Left renal cortex interstitium (tissue), 4 donors: ENCODE results near the gene RBM24. TPM values are rescaled to one million over a fixed set of nuclear protein-coding genes. Genes with fewer than 3 reads are reported as not detected.

Experiments
- DNase-seq, 4 donors: peaks; one replicate each; pipeline ENCODE4 v3.0.0-alpha.2; 2013; ENCODE audit warnings: low read depth in 4 of 4, low spot score in 2 of 4, missing footprints in 1 of 4
- polyA plus RNA-seq, 4 donors: library from polyadenylated mRNA; unstranded; fragments of 120-200 nt; gene quantifications; one replicate each; pipeline ENCODE4 v1.2.1, GENCODE V29; 2013; ENCODE audit not compliant: insufficient read length in 4 of 4

The RBM24 gene
- polyA plus RNA-seq, 4 donors, result 0.81 to 1.9 (median 1.5) TPM

DNA sequence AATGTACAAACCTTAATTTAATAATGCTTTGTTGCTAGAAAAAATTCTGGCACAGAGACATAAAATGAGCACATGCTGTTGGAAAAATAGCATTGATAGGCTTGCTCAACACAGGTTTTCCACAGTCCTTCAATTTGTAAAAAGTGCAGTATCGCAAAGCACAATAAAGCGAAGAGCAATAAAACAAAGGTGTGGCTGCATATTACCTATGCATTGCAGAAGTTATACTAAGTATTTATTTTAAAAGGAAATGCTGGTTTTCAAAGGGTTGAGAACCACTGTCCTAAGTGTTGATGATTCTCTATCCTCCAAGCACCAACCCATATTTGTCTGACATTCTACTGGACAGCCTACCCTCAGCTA, 58.1 kb downstream of the RBM24 start:
- DNase-seq, result no peak

DNA sequence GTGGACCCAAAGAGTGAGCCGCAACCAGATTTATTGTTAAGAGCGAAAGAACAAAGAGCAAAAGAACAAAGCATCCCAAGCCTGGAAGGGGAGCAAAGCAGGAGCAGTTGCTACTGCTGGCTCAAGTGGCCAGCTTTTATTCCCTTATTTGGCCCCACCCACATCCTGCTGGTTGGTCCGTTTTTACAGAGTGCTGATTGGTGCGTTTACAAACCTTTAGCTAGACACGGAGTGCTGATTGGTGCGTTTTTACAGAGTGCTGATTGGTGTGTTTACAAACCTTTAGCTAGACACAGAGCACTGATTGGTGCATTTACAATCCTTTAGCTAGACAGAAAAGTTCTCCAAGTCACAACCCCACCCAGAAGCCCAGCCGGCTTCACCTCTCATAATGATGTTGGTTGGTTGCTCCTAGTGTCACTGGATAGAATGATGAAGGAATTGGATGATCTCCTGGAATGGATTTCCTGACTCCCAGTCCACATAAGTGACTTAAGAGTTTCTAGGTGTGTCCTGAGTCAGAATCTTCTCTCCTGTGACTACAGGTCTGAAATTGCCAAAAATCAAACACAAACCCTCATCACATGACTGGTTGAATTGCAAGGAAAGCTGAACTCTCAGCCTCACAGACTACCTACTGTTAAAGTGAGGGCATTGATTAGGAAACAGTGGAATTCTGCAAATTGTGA, 60.1 kb downstream of the RBM24 start:
- DNase-seq, result no peak

DNA sequence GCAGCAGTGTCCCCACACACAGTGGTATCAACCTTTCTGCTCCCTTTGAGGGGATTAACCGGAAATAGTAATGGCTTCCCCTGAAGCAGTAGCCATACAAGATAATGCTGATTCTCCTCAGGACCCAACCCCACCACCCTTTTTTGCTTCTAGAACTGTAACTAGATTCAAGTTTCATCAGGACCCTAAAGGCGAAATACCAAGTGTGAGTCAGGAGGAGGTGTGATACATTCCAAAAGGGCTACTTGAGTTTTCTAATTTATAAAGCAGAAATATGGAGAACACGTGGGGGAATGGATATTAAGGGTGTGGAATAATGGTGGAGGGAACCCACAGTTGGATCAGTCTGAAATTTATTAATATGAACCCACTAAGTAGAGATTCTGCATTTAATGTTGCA, 60.7 kb downstream of the RBM24 start:
- no peak for DNase-seq

DNA sequence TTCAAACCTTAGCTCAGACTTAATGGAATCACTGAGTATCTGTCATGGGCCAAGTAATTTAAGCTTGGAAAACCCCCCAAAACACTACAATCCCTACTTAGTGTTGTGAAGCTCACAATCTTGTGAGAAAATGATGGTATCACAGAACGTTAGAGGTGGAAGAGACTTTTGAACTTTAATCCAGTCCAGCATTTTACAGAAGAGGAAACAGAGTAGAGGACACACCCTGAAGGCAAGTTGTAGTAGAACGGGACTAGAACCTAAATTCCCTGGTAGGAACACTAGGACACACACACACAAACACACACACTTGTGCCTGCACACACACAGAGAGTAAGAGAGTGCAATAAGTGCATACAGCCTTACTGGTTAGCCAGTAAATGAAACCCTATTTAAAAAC, 62.1 kb downstream of the RBM24 start:
- no peak for DNase-seq

Other genes starting within 250 kb of the RBM24 start
- gene STMND1, start 179.3 kb upstream of the RBM24 start, polyA plus RNA-seq, result under 1 TPM; 0.16 to 0.71 (median 0.26) TPM
- gene CAP2, start 112.2 kb downstream of the RBM24 start, polyA plus RNA-seq, result 10 to 100 TPM; 11.7 to 15.8 (median 13.4) TPM